SW 1271 (cell line): ENCODE data around the gene REEP1.

Source experiments
- DNase-seq, 2 experiments: peaks; one replicate each; lab custom pipeline; 2025; lab: John Stamatoyannopoulos, UW

The REEP1 gene

GRCh38 chr2:86305915-86306254 is 31.5 kb downstream of the REEP1 start:
- no peak for DNase-seq

- no peak for DNase-seq
Measured at GRCh38 chr2:86305195-86305914, 32.1 kb downstream of the REEP1 start.

GRCh38 chr2:86304416-86304815 is 33.0 kb downstream of the REEP1 start:
- no peak for DNase-seq

GRCh38 chr2:86302320-86302719 is 35.1 kb downstream of the REEP1 start:
- no peak for DNase-seq

GRCh38 chr2:86301711-86302202 is 35.7 kb downstream of the REEP1 start:
- DNase-seq = no peak

GRCh38 chr2:86301009-86301408 is 36.4 kb downstream of the REEP1 start:
- no peak for DNase-seq

GRCh38 chr2:86300496-86300895 is 36.9 kb downstream of the REEP1 start:
- DNase-seq = no peak

GRCh38 chr2:86298411-86299390 is 38.7 kb downstream of the REEP1 start:
- DNase-seq = no peak

- DNase-seq = no peak
Measured at GRCh38 chr2:86297382-86298147, 39.9 kb downstream of the REEP1 start.

GRCh38 chr2:86296947-86297346 is 40.5 kb downstream of the REEP1 start:
- no peak for DNase-seq

- DNase-seq = no peak
Measured at GRCh38 chr2:86295066-86295465, 42.4 kb downstream of the REEP1 start.

GRCh38 chr2:86293612-86294011 is 43.8 kb downstream of the REEP1 start:
- DNase-seq = no peak

GRCh38 chr2:86292571-86293515 is 44.6 kb downstream of the REEP1 start:
- DNase-seq = no peak

- DNase-seq = no peak
Measured at GRCh38 chr2:86291328-86291662, 46.1 kb downstream of the REEP1 start.

- DNase-seq = no peak
Measured at GRCh38 chr2:86290596-86291327, 46.7 kb downstream of the REEP1 start.

GRCh38 chr2:86286516-86286915 is 50.9 kb downstream of the REEP1 start:
- DNase-seq = no peak

GRCh38 chr2:86285981-86286380 is 51.4 kb downstream of the REEP1 start:
- DNase-seq = no peak

GRCh38 chr2:86285571-86285970 is 51.9 kb downstream of the REEP1 start:
- DNase-seq = no peak

GRCh38 chr2:86284987-86285386 is 52.4 kb downstream of the REEP1 start:
- no peak for DNase-seq

- no peak for DNase-seq
Measured at GRCh38 chr2:86284401-86284841, 53.0 kb downstream of the REEP1 start.
